Suppressor macrophage (primary cell): Measurements from ENCODE around the gene AGPAT2.

Source experiments
- DNase-seq, 4 experiments: peaks; one replicate each; pipeline ENCODE4 v3.0.0-alpha.2; 2020 to 2022

Gene AGPAT2

GRCh38 chr9:136661641-136662325, 25.5 kb downstream of the AGPAT2 start:
- DNase-seq, result peak in 1 of 4 experiments; percentile 2

DNA sequence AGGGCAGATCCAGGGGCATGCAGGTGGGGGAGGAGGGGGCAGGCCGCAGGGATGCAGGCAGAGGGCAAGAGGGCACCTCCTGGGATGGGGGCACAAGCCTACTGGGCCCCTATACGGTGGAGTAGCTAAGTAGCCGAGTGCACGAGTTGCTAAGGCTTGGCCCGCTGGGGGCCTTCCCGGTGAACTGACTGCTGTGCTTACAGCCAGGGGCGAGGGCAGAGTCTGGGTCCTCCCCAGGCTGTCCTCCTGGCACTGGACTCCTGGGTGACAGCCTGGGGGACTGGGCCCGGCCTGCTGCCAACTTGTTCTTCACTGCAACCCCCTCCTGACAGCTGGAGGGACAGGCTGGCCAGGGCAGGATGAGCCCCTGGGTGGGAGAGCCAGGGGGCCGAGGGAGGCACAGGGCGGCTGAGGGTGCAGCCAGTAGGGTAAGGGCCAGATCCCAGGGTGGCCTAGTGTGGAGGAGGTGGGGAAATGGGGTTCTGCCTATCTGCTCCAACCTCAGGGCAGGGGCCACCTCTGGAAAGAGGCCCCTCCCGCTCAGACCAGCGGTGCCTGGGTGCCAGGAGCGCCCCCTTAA, 26.2 kb downstream of the AGPAT2 start:
- peak in 1 of 4 experiments; percentile 2 for DNase-seq

DNA sequence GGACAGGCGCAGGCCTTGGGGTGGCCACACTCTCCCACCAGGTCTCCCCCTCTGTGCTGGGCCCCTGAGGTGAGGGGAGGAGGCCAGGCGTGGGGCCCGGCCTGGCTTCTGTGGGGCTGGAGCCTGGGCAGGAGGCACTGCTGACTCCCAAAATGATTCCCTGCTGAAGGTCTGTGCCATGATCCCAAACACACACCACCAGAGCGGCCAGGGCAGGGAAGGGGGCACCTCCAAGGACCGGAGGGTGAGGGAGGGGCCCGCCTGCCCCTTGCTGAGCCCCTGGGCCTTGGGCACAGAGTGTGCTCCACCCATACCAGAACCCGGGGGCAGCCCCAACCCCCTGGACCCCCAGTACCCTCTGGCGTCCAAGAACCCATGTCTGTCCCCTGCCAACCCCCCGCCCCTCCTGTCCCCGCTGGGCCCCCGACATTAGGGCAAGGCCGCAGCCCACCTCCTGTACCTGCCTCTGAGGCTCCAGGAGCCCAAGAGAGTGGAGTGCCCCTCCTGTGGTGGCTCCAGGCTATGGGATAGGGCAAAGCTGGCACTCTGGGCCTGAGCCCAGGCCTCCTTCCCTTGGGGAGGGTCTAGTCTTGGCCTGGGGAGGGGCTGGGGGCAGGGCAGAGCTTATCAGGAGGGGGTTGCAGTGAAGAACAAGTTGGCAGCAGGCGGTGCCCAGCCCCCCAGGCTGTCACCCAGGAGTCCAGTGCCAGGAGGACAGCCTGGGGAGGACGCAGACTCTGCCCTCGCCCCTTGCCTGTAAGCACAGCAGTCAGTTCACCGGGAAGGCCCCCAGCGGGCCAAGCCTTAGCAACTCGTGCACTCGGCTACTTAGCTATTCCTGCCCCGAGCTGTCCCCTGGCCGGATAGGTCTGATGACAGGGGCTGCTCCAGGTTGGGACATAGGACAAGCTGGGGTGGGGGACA, 27.1 kb downstream of the AGPAT2 start:
- DNase-seq, result peak in 1 of 4 experiments; percentile 4

GRCh38 chr9:136658849-136659535, 28.3 kb downstream of the AGPAT2 start:
- peak in 1 of 4 experiments; percentile 3 for DNase-seq

DNA sequence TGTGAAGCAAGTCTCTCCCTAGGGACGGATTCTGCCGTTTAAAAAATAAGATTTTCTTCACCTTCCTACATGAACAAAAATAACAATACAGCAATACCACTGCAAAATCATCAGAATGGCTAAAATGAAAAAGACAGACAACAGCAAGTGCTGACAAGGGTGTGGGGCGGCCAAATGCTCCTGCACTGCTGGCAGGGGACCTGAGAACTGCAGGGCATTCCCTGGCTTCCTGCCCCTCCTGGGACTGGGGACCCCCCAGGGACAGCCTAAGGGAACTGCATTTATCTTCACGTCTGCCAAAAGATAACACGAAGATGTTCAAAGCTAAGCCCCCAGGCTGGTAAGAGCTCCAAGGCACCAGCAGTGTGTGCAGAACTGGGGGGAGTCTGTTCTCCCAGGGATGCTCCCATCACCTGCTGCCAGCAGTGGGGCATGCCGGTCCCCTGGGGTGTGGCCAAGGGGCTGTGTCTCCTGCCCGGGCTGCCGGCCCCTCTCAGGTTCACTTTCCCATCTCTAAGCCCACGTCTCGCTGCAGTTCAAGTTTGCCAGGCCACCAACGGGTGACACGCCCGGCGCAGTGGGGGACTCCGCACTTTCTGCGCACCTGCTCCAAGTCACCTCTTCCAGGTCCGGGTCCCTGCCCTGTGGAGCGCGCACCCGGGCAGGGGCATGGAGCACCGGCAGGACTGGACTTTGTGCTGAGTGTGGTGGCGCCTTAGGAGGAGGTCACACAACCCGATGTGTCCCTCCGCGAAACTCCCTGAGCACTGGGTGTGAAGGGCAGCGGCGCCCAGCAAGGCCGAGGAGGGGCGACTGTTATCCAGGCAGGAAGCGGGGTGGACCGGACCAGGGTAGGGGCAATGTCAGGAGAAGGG, 29.0 kb downstream of the AGPAT2 start:
- peak in 1 of 4 experiments; percentile 6 for DNase-seq

- peak; percentile 67 to 77 (median 68) for DNase-seq
These were observed 30.3 kb downstream of the AGPAT2 start for GRCh38 chr9:136656795-136657611.

DNA sequence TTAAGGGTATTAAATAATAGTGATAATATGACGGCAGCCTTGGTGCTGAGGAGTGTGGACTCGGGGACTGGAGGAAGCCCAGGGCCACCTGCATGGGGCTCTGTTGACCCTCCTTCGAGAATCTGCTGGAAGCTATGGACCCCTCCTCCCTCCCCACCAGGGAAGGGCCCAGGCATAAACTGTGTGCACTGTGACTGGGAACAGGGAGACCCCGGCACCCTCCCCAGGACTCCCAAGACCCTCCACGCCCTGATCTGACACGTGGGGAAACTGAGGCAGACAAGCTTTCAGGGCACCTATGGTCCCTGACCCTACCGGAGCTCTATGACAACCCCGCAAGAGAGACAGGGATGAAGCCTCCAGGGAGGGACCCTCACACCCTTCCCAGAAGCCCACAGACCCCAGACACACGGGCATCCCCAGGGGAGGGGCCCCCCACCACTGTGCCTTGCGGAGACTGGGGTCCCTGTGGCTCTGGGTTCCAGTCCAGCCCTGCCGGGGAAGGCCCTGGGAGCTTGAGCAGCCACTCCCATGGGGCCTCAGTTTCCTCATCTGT, 31.0 kb downstream of the AGPAT2 start:
- peak in 1 of 4 experiments; percentile 2 for DNase-seq

DNA sequence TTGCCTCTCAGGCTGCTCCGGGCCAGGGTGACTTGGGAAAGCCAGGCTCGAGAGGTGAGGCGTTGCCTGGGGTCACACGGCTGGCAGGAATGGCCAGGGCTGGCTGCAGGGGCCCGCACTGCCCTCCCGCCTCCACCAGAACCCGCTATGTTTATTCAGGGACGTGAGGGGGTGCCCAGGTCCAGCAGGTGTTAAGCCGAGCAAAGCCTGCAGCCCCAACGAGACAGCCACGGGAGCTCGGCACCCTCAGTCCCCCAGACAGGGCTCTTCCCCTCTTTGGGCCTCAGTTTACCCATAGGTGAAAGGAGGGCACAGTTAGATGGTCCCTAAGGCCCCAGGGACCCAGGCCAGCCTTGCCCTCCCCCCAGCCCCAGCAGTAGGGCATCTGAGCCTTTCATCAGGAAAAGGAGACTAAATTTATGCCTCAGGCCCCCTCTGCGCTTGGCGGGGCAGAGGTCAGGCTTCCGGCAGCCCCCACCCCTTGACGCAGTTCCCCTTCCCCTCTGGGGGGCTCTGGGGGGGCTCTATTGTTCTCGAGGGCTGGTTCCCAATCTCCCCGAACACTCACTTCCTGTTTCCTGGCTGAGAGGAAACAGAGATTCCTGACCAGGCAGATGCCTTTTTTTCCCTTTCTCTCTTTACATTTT, 31.6 kb downstream of the AGPAT2 start:
- DNase-seq, result peak; percentile 27 to 62 (median 47)

GRCh38 chr9:136654820-136655535, 32.3 kb downstream of the AGPAT2 start:
- DNase-seq, result peak in 1 of 4 experiments; percentile 1

DNA sequence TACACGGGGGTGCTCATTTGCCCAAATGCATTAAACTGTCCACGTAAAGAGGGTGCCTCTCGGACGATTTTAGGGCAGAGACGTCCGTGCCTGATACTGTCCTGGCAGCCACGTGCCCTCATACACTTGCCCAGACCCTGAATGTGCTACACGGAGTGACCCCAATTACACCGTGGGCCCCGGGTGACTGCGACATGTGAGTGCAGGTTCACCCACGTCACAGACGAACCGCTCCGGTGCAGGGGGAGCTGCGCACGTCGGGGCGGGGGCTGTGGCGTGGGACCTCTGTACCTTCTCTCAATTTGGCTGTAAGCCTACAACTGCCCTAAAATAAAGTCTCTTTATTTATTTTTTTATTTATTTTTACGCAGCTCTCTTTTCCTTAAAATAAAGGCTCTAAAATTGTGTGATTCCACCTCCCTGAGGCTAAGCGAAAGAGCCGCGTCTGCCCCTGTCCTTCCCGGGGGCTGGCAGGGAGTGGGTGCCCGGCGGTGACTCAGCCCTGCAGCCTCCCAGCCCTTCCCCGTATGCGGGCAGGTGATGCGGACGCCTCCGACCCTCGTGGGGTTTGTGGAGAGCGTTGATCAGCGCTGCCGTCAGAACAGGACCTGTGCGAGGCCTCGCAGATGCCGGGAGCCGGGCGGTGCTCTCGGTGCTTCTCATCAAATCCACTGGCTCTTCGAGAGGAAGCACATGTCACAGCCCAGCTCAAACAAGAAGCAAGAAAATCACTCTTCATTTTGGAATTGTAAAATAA, 33.8 kb downstream of the AGPAT2 start:
- peak; percentile 43 to 65 (median 52) for DNase-seq

- DNase-seq, result no peak
These were observed 35.4 kb downstream of the AGPAT2 start for GRCh38 chr9:136651860-136652259.

DNA sequence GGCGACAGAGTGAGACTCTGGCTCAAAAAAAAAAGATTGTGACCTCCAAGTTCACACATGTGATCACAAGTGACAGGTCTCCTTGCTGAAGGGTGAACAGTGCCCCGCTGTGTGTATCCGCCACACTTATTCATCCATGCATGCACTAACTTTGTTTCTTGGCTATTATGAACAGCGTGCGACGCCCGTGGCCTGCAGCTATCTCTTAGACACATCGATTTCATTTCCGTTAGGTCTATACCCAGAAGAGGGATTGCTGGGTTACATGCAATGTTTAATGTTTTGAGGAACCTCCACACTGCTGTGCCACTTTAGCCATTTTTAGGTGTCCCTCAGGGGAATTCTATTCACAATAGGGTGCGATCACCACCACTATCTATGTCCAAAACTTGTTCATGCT, 36.6 kb downstream of the AGPAT2 start:
- peak in 2 of 4 experiments; percentile 31 to 39 for DNase-seq

DNA sequence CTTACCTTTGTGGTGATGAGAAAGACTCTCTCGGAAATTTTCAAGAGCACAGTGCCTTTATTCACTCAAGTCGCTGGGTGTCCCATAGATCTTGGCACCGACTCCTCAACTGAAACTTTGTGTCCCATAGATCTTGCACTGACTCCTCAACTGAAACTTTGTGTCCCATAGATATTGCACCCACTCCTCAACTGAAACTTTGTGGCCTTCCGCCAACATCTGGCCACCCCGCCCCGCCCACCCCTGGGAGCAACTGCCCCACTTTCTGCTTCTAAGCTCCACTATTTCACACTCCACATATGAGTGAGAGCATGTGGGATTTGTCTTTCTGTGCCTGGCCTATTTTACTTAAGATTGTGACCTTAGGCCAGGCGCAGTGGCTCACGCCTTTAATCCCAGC, 37.2 kb downstream of the AGPAT2 start:
- no peak for DNase-seq

DNA sequence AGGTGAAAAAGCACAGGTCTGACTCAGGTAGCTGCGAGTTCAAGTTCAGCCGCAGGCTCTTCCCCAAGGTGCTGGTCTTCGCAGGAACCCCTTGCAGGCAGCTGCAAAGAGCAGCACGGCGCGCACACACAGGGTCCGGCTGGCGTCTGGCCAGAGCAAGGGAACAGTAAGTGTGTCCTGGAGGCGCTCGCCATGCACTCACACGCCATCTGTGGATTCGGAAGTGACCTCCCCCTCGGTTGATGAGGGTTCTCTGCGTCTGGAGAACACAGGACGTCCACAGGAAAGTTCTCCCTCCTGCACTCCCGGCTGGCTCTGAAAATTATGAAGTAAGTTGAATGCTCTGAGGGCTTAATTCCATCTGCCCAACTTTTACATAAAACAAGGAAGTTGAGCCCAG, 38.5 kb downstream of the AGPAT2 start:
- peak; percentile 74 to 82 (median 79) for DNase-seq

DNA sequence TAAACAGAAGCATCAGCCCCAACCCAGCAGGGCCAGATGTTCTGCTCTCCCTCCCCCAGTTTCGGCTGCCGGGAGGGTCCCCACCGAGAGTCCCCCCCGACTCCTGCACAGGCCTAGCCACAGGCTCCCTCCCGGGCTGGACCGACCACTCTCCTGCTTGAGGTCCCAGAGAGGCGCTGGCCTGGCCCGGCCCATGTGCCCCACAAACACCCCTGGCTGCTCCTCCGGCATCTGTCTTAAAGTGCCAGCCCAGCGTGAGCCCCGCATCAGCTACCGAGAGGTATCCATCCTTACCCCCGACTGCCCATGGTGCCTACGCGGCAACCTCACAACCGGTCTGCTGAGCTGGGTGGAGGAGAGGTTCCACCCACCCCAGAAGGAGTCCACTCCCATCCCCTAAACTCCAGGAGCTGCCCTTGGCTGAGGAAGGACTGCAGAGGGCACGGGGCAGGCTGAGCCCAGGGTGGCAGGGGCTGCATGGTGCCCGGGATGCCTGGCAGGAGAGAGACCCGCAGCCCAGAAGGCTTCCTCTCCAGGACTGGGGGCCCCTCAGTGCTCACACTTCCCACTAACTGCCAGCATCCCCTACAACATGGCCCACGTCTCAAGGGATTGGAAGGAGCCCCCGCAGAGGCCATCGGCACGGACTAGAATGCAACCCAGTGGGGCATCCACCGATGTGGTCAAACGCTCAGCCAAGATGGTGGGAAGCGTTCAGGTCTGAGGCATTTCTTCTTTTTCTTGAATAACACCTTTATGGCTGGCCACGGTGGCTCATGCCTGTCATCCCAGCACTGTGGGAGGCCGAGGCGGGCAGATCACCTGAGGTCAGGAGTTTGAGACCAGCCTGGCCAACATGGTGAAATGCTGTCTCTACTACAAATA, 40.2 kb downstream of the AGPAT2 start:
- DNase-seq, result peak in 1 of 4 experiments; percentile 24

DNA sequence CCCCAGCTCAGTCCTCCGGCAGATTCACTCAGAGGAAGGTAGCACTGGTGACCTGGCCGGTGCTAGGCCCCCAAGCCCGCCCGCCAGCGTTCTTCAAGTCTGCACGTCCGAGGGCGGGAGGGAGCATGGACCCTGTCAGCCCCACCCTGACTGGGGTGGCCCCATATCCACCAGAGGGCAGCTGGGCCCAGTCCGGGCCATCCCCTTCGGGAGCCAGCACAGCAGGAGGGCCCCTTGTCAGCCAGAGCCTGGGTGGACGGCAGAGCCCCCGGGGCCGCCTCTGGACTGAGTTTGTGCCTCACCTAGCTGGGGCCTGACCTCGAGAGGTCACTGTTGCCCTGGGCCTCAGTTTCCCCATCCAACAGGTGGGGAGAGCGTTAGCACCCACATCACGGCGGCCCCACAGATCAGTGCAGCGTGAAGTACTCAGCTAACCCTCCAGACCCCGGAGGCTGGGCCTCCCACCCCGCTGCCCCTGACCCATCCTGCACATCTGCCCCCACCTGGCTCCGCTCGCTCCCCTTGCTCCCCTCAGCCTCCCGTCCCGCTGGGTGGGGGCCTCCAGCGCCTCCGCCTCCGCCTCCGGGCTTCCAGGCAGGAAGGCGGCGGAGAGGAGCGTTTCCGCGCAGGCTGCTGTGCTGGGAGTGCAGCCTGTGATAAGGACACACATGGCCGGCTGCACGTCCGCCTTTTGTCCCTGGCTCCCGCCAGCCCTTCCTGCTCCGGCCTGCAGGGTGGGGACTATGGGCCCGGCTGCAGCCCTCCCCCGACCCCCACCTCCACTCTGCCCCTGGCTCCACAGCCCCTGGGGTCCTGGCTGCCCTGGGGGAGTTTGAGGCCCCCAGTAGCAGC, 41.1 kb downstream of the AGPAT2 start:
- peak; percentile 41 to 77 (median 60) for DNase-seq
